Epithelial cell of proximal tubule (primary cell): Measurements from ENCODE around the gene RHBG. TPM values are rescaled to one million over a fixed set of nuclear protein-coding genes. Genes with fewer than 3 reads are reported as not detected.

Source experiments
- DNase-seq: peaks from one replicate; pipeline ENCODE4 v3.0.0-alpha.2; 2011; ENCODE audit warnings: low read depth
- H3K4me3 ChIP-seq: 2 replicates; pipeline ENCODE4 v1.5.1; 2011; ENCODE audit warnings: low read depth, mild to moderate bottlenecking, low read length
- CTCF ChIP-seq: conservative IDR thresholded peaks from 2 replicates; pipeline ENCODE4 v1.5.1; 2012; ENCODE audit warnings: low read depth, mild to moderate bottlenecking, low read length
- total RNA-seq: library from RNA; depleted of rRNA; stranded (reverse); fragments of >200 nt; gene quantifications from 2 replicates; pipeline ENCODE4 v1.2.3, GENCODE V29; 2015

Gene RHBG
- total RNA-seq, 1 donor from 2014 or later: not detected

GRCh38 chr1:156427957-156428356, 58.9 kb downstream of the RHBG start:
- no peak overlapping the region for H3K4me3 ChIP-seq
- no peak for TF ChIP-seq CTCF
- no peak for DNase-seq

- no peak overlapping the region for H3K4me3 ChIP-seq
- DNase-seq: no peak
- TF ChIP-seq CTCF: no peak
Observed at GRCh38 chr1:156428746-156429288, 59.8 kb downstream of the RHBG start.

- no peak for DNase-seq
- no peak overlapping the region for H3K4me3 ChIP-seq
- TF ChIP-seq CTCF: no peak
Observed at GRCh38 chr1:156429313-156430060, 60.5 kb downstream of the RHBG start.

GRCh38 chr1:156430303-156430702, 61.3 kb downstream of the RHBG start:
- no peak for DNase-seq
- no peak for TF ChIP-seq CTCF
- no peak overlapping the region for H3K4me3 ChIP-seq

GRCh38 chr1:156430866-156431265, 61.9 kb downstream of the RHBG start:
- no peak for TF ChIP-seq CTCF
- DNase-seq: no peak
- no peak overlapping the region for H3K4me3 ChIP-seq

- TF ChIP-seq CTCF: no peak
- no peak for DNase-seq
Observed at GRCh38 chr1:156431366-156431765, 62.4 kb downstream of the RHBG start.

More at GRCh38 chr1:156431366-156431765, 62.4 kb downstream of the RHBG start:
- H3K4me3 ChIP-seq: no peak overlapping the region
